Activated CD8-positive, alpha-beta memory T cell treated with anti-CD3 and anti-CD28 coated beads for 24 hours (primary cell): ENCODE measurements around the gene KDM6A.
"Not testable (repeated sequence)": the region's sequence is repeated elsewhere in the genome, so short reads cannot be mapped to it uniquely, and the experiment has no call there.

Source experiments
- DNase-seq: peaks from one replicate; pipeline ENCODE4 v3.0.0-alpha.2; 2020

KDM6A gene

GRCh38 chrX:44967221-44967620 lies 94.2 kb downstream of the KDM6A start:
- DNase-seq = no peak

GRCh38 chrX:44970709-44971108 lies 97.7 kb downstream of the KDM6A start:
- no peak for DNase-seq

- no peak for DNase-seq
Observed at GRCh38 chrX:44971674-44972073, 98.7 kb downstream of the KDM6A start.

GRCh38 chrX:44972132-44972531 lies 99.1 kb downstream of the KDM6A start:
- DNase-seq = no peak

GRCh38 chrX:44973420-44973932 lies 100.5 kb downstream of the KDM6A start:
- no peak for DNase-seq

- no peak for DNase-seq
Observed at GRCh38 chrX:44974451-44974850, 101.5 kb downstream of the KDM6A start.

GRCh38 chrX:44975666-44976263 lies 102.8 kb downstream of the KDM6A start:
- DNase-seq = no peak

GRCh38 chrX:44978976-44979375 lies 106.0 kb downstream of the KDM6A start:
- DNase-seq = no peak

GRCh38 chrX:44980403-44980802 lies 107.4 kb downstream of the KDM6A start:
- no peak for DNase-seq

- no peak for DNase-seq
Observed at GRCh38 chrX:44980883-44981282, 107.9 kb downstream of the KDM6A start.

- DNase-seq = no peak
Observed at GRCh38 chrX:44989995-44990770, 117.2 kb downstream of the KDM6A start.

GRCh38 chrX:44992775-44993174 lies 119.8 kb downstream of the KDM6A start:
- DNase-seq = no peak

GRCh38 chrX:44996277-44996676 lies 123.3 kb downstream of the KDM6A start:
- no peak for DNase-seq

GRCh38 chrX:44997282-44997812 lies 124.4 kb downstream of the KDM6A start:
- DNase-seq = no peak

- no peak for DNase-seq
Observed at GRCh38 chrX:44997888-44998287, 124.9 kb downstream of the KDM6A start.

GRCh38 chrX:44999237-44999636 lies 126.2 kb downstream of the KDM6A start:
- not testable (repeated sequence) for DNase-seq

GRCh38 chrX:44999872-45000271 lies 126.9 kb downstream of the KDM6A start:
- DNase-seq = not testable (repeated sequence)

GRCh38 chrX:45001048-45001447 lies 128.1 kb downstream of the KDM6A start:
- no peak for DNase-seq

- DNase-seq = no peak
Observed at GRCh38 chrX:45003085-45003484, 130.1 kb downstream of the KDM6A start.

GRCh38 chrX:45006002-45006800 lies 133.2 kb downstream of the KDM6A start:
- DNase-seq = no peak

GRCh38 chrX:45007598-45007997 lies 134.6 kb downstream of the KDM6A start:
- no peak for DNase-seq

- no peak for DNase-seq
Observed at GRCh38 chrX:45009371-45010000, 136.5 kb downstream of the KDM6A start.

GRCh38 chrX:45011131-45011530 lies 138.1 kb downstream of the KDM6A start:
- no peak for DNase-seq
